Activated T-helper 1 cell treated with anti-CD3 and anti-CD28 coated beads, Interleukin-12 subunit alpha, Interleukin-12 subunit beta, Interleukin-2, Interleukin-4 antibody, amounts not matched to agents 30 ng/mL and 10 ng/mL and 1 ng/mL, durations not matched to agents 14 hours and 24 hours and 36 hours (primary cell): ENCODE data around the gene REST. TPM values are rescaled to one million over a fixed set of nuclear protein-coding genes. Genes with fewer than 3 reads are reported as not detected.

Source experiments
- DNase-seq: peaks from one replicate; pipeline ENCODE4 v3.0.0; 2021; ENCODE audit warnings: low spot score
- H3K27ac Mint-ChIP-seq: one replicate; pipeline ENCODE4 v1.8.0; 2021; ENCODE audit warnings: mild to moderate bottlenecking, mixed read lengths
- H3K27me3 Mint-ChIP-seq: one replicate; pipeline ENCODE4 v1.8.0; 2022; ENCODE audit warnings: mild to moderate bottlenecking, moderate library complexity, mixed read lengths; ENCODE audit not compliant: insufficient read depth
- H3K36me3 Mint-ChIP-seq: one replicate; pipeline ENCODE4 v1.8.0; 2021; ENCODE audit warnings: low read depth, mixed read lengths
- H3K4me1 Mint-ChIP-seq: one replicate; pipeline ENCODE4 v1.8.0; 2021; ENCODE audit warnings: low read depth, mixed read lengths
- H3K4me3 Mint-ChIP-seq: one replicate; pipeline ENCODE4 v1.8.0; 2021; ENCODE audit warnings: mild to moderate bottlenecking, moderate library complexity, mixed read lengths
- H3K9me3 Mint-ChIP-seq: one replicate; pipeline ENCODE4 v1.8.0; 2021; ENCODE audit warnings: mixed read lengths
- intact Hi-C: fragments of 100-400 bp; cut with micrococcal nuclease; formaldehyde crosslinking; loops from one replicate; pipeline ENCODE4 v1.15.1; 2024
- total RNA-seq: library from RNA; stranded (reverse); gene quantifications from 2 replicates; pipeline ENCODE4 v1.2.3, GENCODE V29; 2022

Gene REST
- total RNA-seq, 1 donor from 2014 or later, result 60.0 TPM

- Mint-ChIP-seq H3K4me1 (peaks cover 34% of the 10 kb centered on the region), H3K36me3 (peaks cover 44% of the 10 kb centered on the region), H3K27me3 (no peaks in the 10 kb centered on the region), H3K27ac (no peak overlapping the region), H3K4me3 (peak overlapping the region; percentile 38), H3K9me3 (peaks cover 11% of the 10 kb centered on the region)
- DNase-seq, result no peak
- intact Hi-C loops, result no loop called here
Observed at GRCh38 chr4:56972809-56973208, 65.1 kb downstream of the REST start.

- no peaks in the 10 kb centered on the region for H3K27me3 Mint-ChIP-seq
- H3K36me3 Mint-ChIP-seq, result peaks cover 42% of the 10 kb centered on the region
- intact Hi-C loops, result no loop called here
- H3K4me3 Mint-ChIP-seq, result no peak overlapping the region
- peaks cover 34% of the 10 kb centered on the region for H3K4me1 Mint-ChIP-seq
- peaks cover 11% of the 10 kb centered on the region for H3K9me3 Mint-ChIP-seq
- H3K27ac Mint-ChIP-seq, result no peak overlapping the region
- DNase-seq, result no peak
Observed at GRCh38 chr4:56973336-56973735, 65.6 kb downstream of the REST start.

DNA sequence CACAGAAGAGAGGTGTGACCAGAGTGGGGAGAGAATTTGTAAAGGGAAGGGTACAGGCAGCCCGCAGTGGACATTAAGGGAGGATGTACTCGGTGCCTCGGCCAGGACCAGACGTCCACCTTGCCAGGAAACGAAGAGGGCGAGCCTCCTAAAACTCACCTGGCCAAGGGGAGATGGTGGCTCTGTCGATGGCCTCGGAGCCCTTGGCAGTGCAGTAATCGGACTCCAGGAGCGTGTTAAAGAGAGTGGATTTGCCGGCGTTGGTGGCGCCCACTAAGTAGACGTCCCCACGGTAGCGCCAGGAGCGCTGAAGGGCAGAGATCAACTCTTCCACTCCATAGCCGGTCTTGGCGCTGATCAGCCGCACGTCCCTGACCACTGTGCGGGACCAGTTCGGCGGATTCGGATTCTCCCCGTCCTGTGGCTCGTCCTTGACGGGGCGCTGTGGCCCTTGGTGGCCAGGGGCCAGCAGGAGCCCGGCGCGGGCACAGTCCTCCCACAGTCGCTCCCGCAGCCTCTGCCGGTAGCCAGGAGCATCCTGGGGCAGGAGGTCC, 68.7 kb downstream of the REST start:
- peaks cover 11% of the 10 kb centered on the region for H3K9me3 Mint-ChIP-seq
- H3K36me3 Mint-ChIP-seq, result peaks cover 46% of the 10 kb centered on the region
- intact Hi-C loops, result loop anchor here (2.0 to 5.0 kb wide), 5 partner anchors 174 to 1579 kb away; partner anchors contain the start of genes CLOCK and TMEM165
- H3K4me1 Mint-ChIP-seq, result peaks cover 50% of the 10 kb centered on the region
- H3K4me3 Mint-ChIP-seq, result peak overlapping the region; percentile 100
- peak overlapping the region; percentile 73 for H3K27ac Mint-ChIP-seq
- DNase-seq, result no peak
- H3K27me3 Mint-ChIP-seq, result no peaks in the 10 kb centered on the region

- intact Hi-C loops, result loop anchor here (1.0 to 5.0 kb wide), 9 partner anchors 68 to 1580 kb away; partner anchors contain the start of genes CEP135, CLOCK, PAICS and SRP72
- peaks cover 52% of the 10 kb centered on the region for H3K4me1 Mint-ChIP-seq
- H3K36me3 Mint-ChIP-seq, result peaks cover 47% of the 10 kb centered on the region
Observed at GRCh38 chr4:56976837-56977320, 69.2 kb downstream of the REST start.

GRCh38 chr4:56977321-56978012, 69.8 kb downstream of the REST start, which contains the start of gene NOA1:
Gene NOA1 (minus strand): TSS chr4:56977606. CDS start chr4:56977585, 21 bp downstream.
- Mint-ChIP-seq H3K4me3 (peak within 1 kb of the TSS; percentile 100), H3K27ac (peak within 1 kb of the TSS; percentile 100), H3K4me1 (peaks cover 51% of the 10 kb centered on the region), H3K27me3 (no peaks in the 10 kb centered on the region), H3K36me3 (peaks cover 44% of the 10 kb centered on the region), H3K9me3 (peaks cover 11% of the 10 kb centered on the region)
- DNase-seq, result peak; percentile 98
- intact Hi-C loops, result loop anchor here (1.0 to 5.0 kb wide), 10 partner anchors 68 to 1580 kb away; partner anchors contain the start of genes CEP135, CLOCK, EXOC1 and PAICS

More at GRCh38 chr4:56976837-56977320, 69.2 kb downstream of the REST start:
- DNase-seq, result peak; percentile 35
- H3K4me3 Mint-ChIP-seq, result peak overlapping the region; percentile 100
- no peaks in the 10 kb centered on the region for H3K27me3 Mint-ChIP-seq
- H3K9me3 Mint-ChIP-seq, result peaks cover 11% of the 10 kb centered on the region
- H3K27ac Mint-ChIP-seq, result peak overlapping the region; percentile 96

- Mint-ChIP-seq H3K4me1 (peaks cover 45% of the 10 kb centered on the region), H3K27me3 (no peaks in the 10 kb centered on the region), H3K4me3 (peak within 1 kb of the TSS; percentile 100), H3K27ac (peak within 1 kb of the TSS; percentile 100), H3K36me3 (peaks cover 35% of the 10 kb centered on the region), H3K9me3 (peaks cover 3% of the 10 kb centered on the region)
- peak; percentile 89 for DNase-seq
- intact Hi-C loops, result loop anchor here (1.0 to 5.0 kb wide), 6 partner anchors 177 to 1582 kb away; partner anchors contain the start of genes AASDH, CLOCK, EXOC1 and TMEM165
Observed at GRCh38 chr4:56978750-56979303, 71.1 kb downstream of the REST start, which contains the start of gene POLR2B. Gene POLR2B (plus strand): TSS chr4:56978896. CDS start chr4:56978986, 90 bp downstream.

- peaks cover 36% of the 10 kb centered on the region for H3K36me3 Mint-ChIP-seq
- H3K27ac Mint-ChIP-seq, result peak overlapping the region; percentile 100
Observed at GRCh38 chr4:56979421-56980072, 71.8 kb downstream of the REST start.

GRCh38 chr4:56981795-56982201, 74.1 kb downstream of the REST start:
- intact Hi-C loops, result no loop called here
- H3K4me3 Mint-ChIP-seq, result peak overlapping the region; percentile 100
- peaks cover 48% of the 10 kb centered on the region for H3K4me1 Mint-ChIP-seq
- no peaks in the 10 kb centered on the region for H3K9me3 Mint-ChIP-seq
- DNase-seq, result no peak
- H3K36me3 Mint-ChIP-seq, result peaks cover 39% of the 10 kb centered on the region
- H3K27me3 Mint-ChIP-seq, result no peaks in the 10 kb centered on the region
- peak overlapping the region; percentile 26 for H3K27ac Mint-ChIP-seq

More at GRCh38 chr4:56979421-56980072, 71.8 kb downstream of the REST start:
- no peaks in the 10 kb centered on the region for H3K27me3 Mint-ChIP-seq
- intact Hi-C loops, result loop anchor here (1.0 to 5.0 kb wide), 5 partner anchors 177 to 1582 kb away; partner anchors contain the start of genes AASDH, CLOCK and TMEM165
- DNase-seq, result peak; percentile 42
- H3K4me3 Mint-ChIP-seq, result peak overlapping the region; percentile 100
- H3K9me3 Mint-ChIP-seq, result no peaks in the 10 kb centered on the region
- H3K4me1 Mint-ChIP-seq, result peaks cover 48% of the 10 kb centered on the region

GRCh38 chr4:56986192-56986591, 78.5 kb downstream of the REST start:
- H3K27me3 Mint-ChIP-seq, result no peaks in the 10 kb centered on the region
- DNase-seq, result no peak
- H3K36me3 Mint-ChIP-seq, result peaks cover 55% of the 10 kb centered on the region
- peaks cover 55% of the 10 kb centered on the region for H3K4me1 Mint-ChIP-seq
- H3K4me3 Mint-ChIP-seq, result no peak overlapping the region
- no peaks in the 10 kb centered on the region for H3K9me3 Mint-ChIP-seq
- intact Hi-C loops, result no loop called here
- no peak overlapping the region for H3K27ac Mint-ChIP-seq

DNA sequence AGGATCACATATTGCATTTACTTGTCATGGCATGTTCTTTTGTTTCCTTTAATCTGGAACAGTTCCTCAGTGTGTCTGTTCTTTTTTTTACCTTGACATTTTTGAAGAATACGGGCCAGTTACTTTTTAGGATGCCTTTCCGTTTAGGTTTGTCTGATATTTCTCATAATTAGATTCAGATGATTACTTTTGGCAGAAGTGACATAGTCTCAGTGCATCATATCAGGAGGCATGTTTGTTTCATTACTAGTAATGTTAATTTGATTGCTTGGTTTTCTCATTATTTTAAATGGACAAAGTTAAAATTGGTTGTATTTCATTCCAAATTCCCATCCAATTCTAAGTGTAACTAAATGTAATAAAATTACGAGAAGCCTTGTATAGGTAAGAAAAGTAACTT, 79.3 kb downstream of the REST start:
- Mint-ChIP-seq H3K27me3 (no peaks in the 10 kb centered on the region), H3K9me3 (no peaks in the 10 kb centered on the region), H3K36me3 (peaks cover 56% of the 10 kb centered on the region), H3K4me3 (no peak overlapping the region), H3K27ac (no peak overlapping the region), H3K4me1 (peaks cover 55% of the 10 kb centered on the region)
- intact Hi-C loops, result no loop called here
- DNase-seq, result no peak

DNA sequence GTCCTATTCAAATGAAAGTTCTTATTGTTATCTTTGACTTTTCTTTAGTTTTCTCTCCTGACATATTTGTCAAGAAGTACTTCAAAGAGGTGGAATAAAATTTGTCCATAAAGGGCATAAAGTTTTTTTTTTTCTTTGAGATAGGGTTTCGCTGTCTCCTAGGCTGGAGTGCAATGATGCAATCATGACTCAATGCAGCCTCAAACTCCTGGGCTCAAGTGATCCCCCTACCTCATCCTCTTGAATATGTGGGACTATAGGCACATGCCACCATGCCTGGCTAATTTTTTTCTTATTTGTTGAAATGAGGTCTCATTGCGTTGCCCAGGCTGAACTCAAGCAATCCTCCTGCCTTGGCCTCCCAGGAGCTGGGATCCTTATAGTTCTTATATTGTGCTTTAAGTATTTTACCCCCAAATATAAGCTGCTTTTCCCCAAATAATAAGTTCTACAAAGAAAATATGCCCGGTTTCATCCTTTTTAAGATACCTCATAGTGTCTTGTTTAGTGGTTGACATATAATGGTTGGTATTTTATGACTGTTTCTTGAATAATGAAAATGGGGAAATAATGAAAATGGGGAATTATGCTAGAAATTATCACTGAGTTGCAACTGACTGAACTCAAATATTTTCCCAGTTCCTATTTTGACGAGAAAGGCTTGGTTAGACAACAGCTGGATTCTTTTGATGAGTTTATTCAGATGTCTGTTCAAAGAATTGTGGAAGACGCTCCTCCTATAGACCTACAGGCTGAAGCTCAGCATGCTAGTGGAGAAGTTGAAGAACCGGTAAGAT, 82.6 kb downstream of the REST start:
- Mint-ChIP-seq H3K36me3 (peaks cover 60% of the 10 kb centered on the region), H3K4me1 (peaks cover 42% of the 10 kb centered on the region), H3K27ac (no peak overlapping the region), H3K9me3 (no peaks in the 10 kb centered on the region), H3K4me3 (no peak overlapping the region), H3K27me3 (no peaks in the 10 kb centered on the region)
- intact Hi-C loops, result no loop called here
- no peak for DNase-seq

DNA sequence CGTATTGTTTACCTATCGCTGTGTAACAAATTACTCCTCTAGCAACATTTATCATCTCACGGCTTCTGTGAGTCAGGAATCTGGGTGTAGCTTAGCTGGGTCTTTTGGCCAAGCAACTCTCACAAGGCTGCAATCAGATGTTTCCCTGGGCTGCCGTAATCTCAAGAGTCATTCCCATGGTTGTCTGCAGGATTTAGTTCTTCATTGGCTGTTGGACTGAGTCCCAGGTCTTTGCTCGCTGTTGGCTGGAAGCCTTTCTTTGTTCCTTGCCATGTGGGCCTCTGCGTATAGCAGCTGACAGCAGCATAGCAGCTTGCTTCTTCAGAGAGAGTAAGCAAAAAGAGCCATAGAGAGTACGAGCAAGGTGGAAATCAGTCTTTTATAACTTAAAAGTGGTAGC, 87.8 kb downstream of the REST start:
- DNase-seq, result no peak
- Mint-ChIP-seq H3K9me3 (no peaks in the 10 kb centered on the region), H3K4me1 (peaks cover 29% of the 10 kb centered on the region), H3K36me3 (peaks cover 55% of the 10 kb centered on the region), H3K27me3 (no peaks in the 10 kb centered on the region), H3K4me3 (no peak overlapping the region), H3K27ac (no peak overlapping the region)
- intact Hi-C loops, result no loop called here
